Neuronal stem cell (in vitro differentiated cells): Measurements from ENCODE around the gene P3H2.

Source experiments
- DNase-seq: peaks from one replicate; pipeline ENCODE4 v3.0.0-alpha.2; 2013; ENCODE audit warnings: low spot score
- H2AFZ ChIP-seq: one replicate; pipeline ENCODE4 v1.6.1; 2013; ENCODE audit warnings: mild to moderate bottlenecking, low read length, inconsistent platforms
- H2AK5ac ChIP-seq: 2 replicates; pipeline ENCODE4 v1.6.1; 2013; ENCODE audit warnings: low read depth, mild to moderate bottlenecking, inconsistent platforms, low read length, moderate library complexity, mixed read lengths
- H2BK120ac ChIP-seq: 2 replicates; pipeline ENCODE4 v1.6.1; 2013; ENCODE audit warnings: low read depth, mild to moderate bottlenecking, inconsistent platforms, low read length, moderate library complexity, mixed read lengths
- H2BK12ac ChIP-seq: one replicate; pipeline ENCODE4 v1.6.1; 2013; ENCODE audit warnings: low read length, inconsistent platforms
- H2BK15ac ChIP-seq: 2 replicates; pipeline ENCODE4 v1.6.1; 2013; ENCODE audit warnings: mild to moderate bottlenecking, low read length, inconsistent platforms, mixed read lengths
- H2BK5ac ChIP-seq: one replicate; pipeline ENCODE4 v1.6.1; 2013; ENCODE audit warnings: inconsistent platforms, mild to moderate bottlenecking, low read length, moderate library complexity
- H3K14ac ChIP-seq: one replicate; pipeline ENCODE4 v1.6.1; 2013; ENCODE audit warnings: low read length, inconsistent platforms
- H3K18ac ChIP-seq: 2 replicates; pipeline ENCODE4 v1.6.1; 2013; ENCODE audit warnings: low read length, inconsistent platforms
- H3K23ac ChIP-seq: 2 replicates; pipeline ENCODE4 v1.6.1; 2013; ENCODE audit warnings: low read depth, mild to moderate bottlenecking, mixed read lengths, low read length, inconsistent platforms; ENCODE audit not compliant: poor library complexity
- H3K27ac ChIP-seq: replicated peaks from 3 replicates; pipeline ENCODE4 v1.5.1; 2013; ENCODE audit warnings: low read length, inconsistent platforms
- H3K27me3 ChIP-seq, 3 experiments: 2 replicates each; pipeline ENCODE4 v1.6.1; 2013; ENCODE audit warnings: low read length in 3 of 3, mild to moderate bottlenecking in 2 of 3, inconsistent platforms in 1 of 3, low read depth in 1 of 3, mixed read lengths in 1 of 3, moderate library complexity in 1 of 3; ENCODE audit not compliant: control insufficient read depth in 3 of 3, insufficient read depth in 3 of 3
- H3K36me3 ChIP-seq, 2 donors: replicated peaks in 1 of 2; 2 replicates each; pipeline ENCODE4 v1.6.1; 2013; ENCODE audit warnings: low read length in 2 of 2; ENCODE audit not compliant: control insufficient read depth in 2 of 2, insufficient read depth in 2 of 2
- H3K4ac ChIP-seq: 2 replicates; pipeline ENCODE4 v1.6.1; 2013; ENCODE audit warnings: inconsistent platforms, mild to moderate bottlenecking, low read length, moderate library complexity
- H3K4me1 ChIP-seq, 2 donors: 1 replicate in 1 of 2; 2 replicates in 1 of 2; pipeline ENCODE4 v1.6.1; 2013; ENCODE audit warnings: low read length in 2 of 2, low read depth in 1 of 2; ENCODE audit not compliant: control insufficient read depth in 2 of 2, insufficient read depth in 1 of 2
- H3K4me2 ChIP-seq: one replicate; pipeline ENCODE4 v1.6.1; 2013; ENCODE audit warnings: mild to moderate bottlenecking, low read length, inconsistent platforms; ENCODE audit not compliant: insufficient read depth, poor library complexity, severe bottlenecking
- H3K4me3 ChIP-seq, 2 donors: 2 replicates each; pipeline ENCODE4 v1.5.1; 2013; ENCODE audit warnings: low read length in 2 of 2, mild to moderate bottlenecking in 2 of 2, inconsistent platforms in 1 of 2, moderate library complexity in 1 of 2
- H3K79me1 ChIP-seq: one replicate; pipeline ENCODE4 v1.6.1; 2013; ENCODE audit warnings: low read depth, mild to moderate bottlenecking, inconsistent platforms, low read length, moderate library complexity
- H3K9ac ChIP-seq: one replicate; pipeline ENCODE4 v1.6.1; 2013; ENCODE audit warnings: mild to moderate bottlenecking, low read depth, low read length, inconsistent platforms; ENCODE audit not compliant: poor library complexity
- H3K9me3 ChIP-seq, 2 donors: replicated peaks in 1 of 2; 2 replicates each; pipeline versions ENCODE3 to v1.6.1; 2013; ENCODE audit warnings: low read length in 2 of 2, mild to moderate bottlenecking in 2 of 2, inconsistent platforms in 1 of 2, low read depth in 1 of 2, mixed read lengths in 1 of 2, moderate library complexity in 1 of 2; ENCODE audit not compliant: control insufficient read depth in 2 of 2, insufficient read depth in 1 of 2
- H4K8ac ChIP-seq: one replicate; pipeline ENCODE4 v1.6.1; 2013; ENCODE audit warnings: low read depth, mild to moderate bottlenecking, inconsistent platforms, low read length, moderate library complexity
- H4K91ac ChIP-seq: one replicate; pipeline ENCODE4 v1.6.1; 2013; ENCODE audit warnings: low read length, low read depth, mild to moderate bottlenecking, inconsistent platforms; ENCODE audit not compliant: poor library complexity
- WGBS, 2 donors: extraction: QIAGEN DNeasy Blood & Tissue Kit; methylation state at CpG; one replicate each; pipeline ENCODE4 v1.1.7; 2013; ENCODE audit warnings: missing lambda C conversion rate in 2 of 2, mixed read lengths in 1 of 2; ENCODE audit not compliant: insufficient read length in 2 of 2, insufficient replicate concordance in 1 of 2; ENCODE audit errors: extremely low coverage in 2 of 2; 5-methylcytosine and 5-hydroxymethylcytosine counted together

The P3H2 gene

GRCh38 chr3:190099099-190099498, 21.6 kb downstream of the P3H2 start:
- Histone ChIP-seq H3K14ac (no peak overlapping the region), H3K23ac (no peak overlapping the region), H2BK15ac (no peak overlapping the region), H3K27me3 (no peaks in the 10 kb centered on the region), H2BK12ac (no peak overlapping the region), H3K4me2 (no peak overlapping the region), H3K36me3 (no peaks in the 10 kb centered on the region), H4K91ac (no peak overlapping the region), H2BK5ac (no peak overlapping the region), H2AFZ (no peak overlapping the region), H3K4me3 (no peak overlapping the region), H3K27ac (no peak overlapping the region), H3K79me1 (no peaks in the 10 kb centered on the region), H2AK5ac (no peak overlapping the region), H3K9ac (no peak overlapping the region), H3K18ac (no peak overlapping the region), H4K8ac (no peak overlapping the region), H3K9me3 (peaks cover 0 to 7% of the 10 kb centered on the region in 2 donors), H3K4ac (no peak overlapping the region), H3K4me1 (peaks cover 13 to 35% of the 10 kb centered on the region in 2 donors), H2BK120ac (no peak overlapping the region)
- no CpG with 5 or more reads among the region's 6 CpGs for WGBS, 2 donors
- no peak for DNase-seq

DNA sequence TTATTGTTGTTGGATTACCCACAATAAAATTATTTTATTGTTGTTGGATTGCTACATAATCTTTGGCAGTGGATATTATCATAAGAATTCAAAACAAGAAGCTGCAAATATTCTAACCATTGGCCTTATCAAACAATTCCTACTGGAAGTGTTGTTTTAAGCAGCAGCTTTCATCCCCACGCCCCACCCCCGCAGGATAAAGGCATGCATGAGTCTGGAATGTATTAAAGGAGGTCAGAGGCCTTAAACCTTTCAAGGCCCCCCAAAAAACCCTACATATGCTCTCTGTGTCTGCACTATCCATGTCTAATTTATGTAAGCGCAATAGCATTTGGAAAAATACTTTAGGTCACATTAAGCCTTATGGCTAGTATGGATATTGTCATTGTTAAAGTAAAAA, 23.1 kb downstream of the P3H2 start:
- H3K79me1 ChIP-seq, result no peaks in the 10 kb centered on the region
- H2BK15ac ChIP-seq, result no peak overlapping the region
- H3K4me3 ChIP-seq, result no peak overlapping the region
- no peaks in the 10 kb centered on the region for H3K27me3 ChIP-seq
- H2AFZ ChIP-seq, result no peak overlapping the region
- H2BK12ac ChIP-seq, result no peak overlapping the region
- H3K27ac ChIP-seq, result no peak overlapping the region
- no peak overlapping the region for H2AK5ac ChIP-seq
- H4K8ac ChIP-seq, result no peak overlapping the region
- no peak overlapping the region for H3K4ac ChIP-seq
- H3K36me3 ChIP-seq, result no peaks in the 10 kb centered on the region
- no peak overlapping the region for H3K18ac ChIP-seq
- no peak overlapping the region for H3K14ac ChIP-seq
- peaks cover 14 to 35% of the 10 kb centered on the region in 2 donors for H3K4me1 ChIP-seq
- WGBS, 2 donors, result no CpG with 5 or more reads among the region's 3 CpGs
- H3K9ac ChIP-seq, result no peak overlapping the region
- H3K4me2 ChIP-seq, result no peak overlapping the region
- no peak overlapping the region for H3K23ac ChIP-seq
- H2BK120ac ChIP-seq, result no peak overlapping the region
- H2BK5ac ChIP-seq, result no peak overlapping the region
- no peak overlapping the region for H4K91ac ChIP-seq
- no peak for DNase-seq
- H3K9me3 ChIP-seq, result peaks cover 0 to 13% of the 10 kb centered on the region in 2 donors

- Histone ChIP-seq H4K91ac (no peak overlapping the region), H3K27me3 (no peaks in the 10 kb centered on the region), H2AK5ac (no peak overlapping the region), H2BK5ac (no peak overlapping the region), H2BK12ac (no peak overlapping the region), H3K27ac (no peak overlapping the region), H2BK120ac (no peak overlapping the region), H3K4me1 (peaks cover 14 to 29% of the 10 kb centered on the region in 2 donors), H2AFZ (no peak overlapping the region), H3K18ac (no peak overlapping the region), H3K9ac (no peak overlapping the region), H3K4ac (no peak overlapping the region), H4K8ac (no peak overlapping the region), H3K14ac (no peak overlapping the region), H3K36me3 (no peaks in the 10 kb centered on the region), H3K4me3 (no peak overlapping the region), H3K79me1 (no peaks in the 10 kb centered on the region), H3K23ac (no peak overlapping the region), H3K4me2 (no peak overlapping the region), H3K9me3 (peaks cover 0 to 13% of the 10 kb centered on the region in 2 donors), H2BK15ac (no peak overlapping the region)
- no CpG with 5 or more reads among the region's 4 CpGs for WGBS, 2 donors
- no peak for DNase-seq
Measured at GRCh38 chr3:190097025-190097424, 23.7 kb downstream of the P3H2 start.

- no peaks in the 10 kb centered on the region for H3K27me3 ChIP-seq
- no peak overlapping the region for H3K14ac ChIP-seq
- H2BK12ac ChIP-seq, result no peak overlapping the region
- no peak overlapping the region for H3K4ac ChIP-seq
- H3K4me2 ChIP-seq, result no peak overlapping the region
- no CpG with 5 or more reads among the region's 4 CpGs for WGBS, 2 donors
- H3K79me1 ChIP-seq, result no peaks in the 10 kb centered on the region
- no peak for DNase-seq
- H3K23ac ChIP-seq, result no peak overlapping the region
- no peaks in the 10 kb centered on the region for H3K36me3 ChIP-seq
- H3K4me1 ChIP-seq, result peaks cover 9 to 24% of the 10 kb centered on the region in 2 donors
- H4K91ac ChIP-seq, result no peak overlapping the region
- no peak overlapping the region for H2BK15ac ChIP-seq
- no peak overlapping the region for H3K9ac ChIP-seq
- no peak overlapping the region for H2BK5ac ChIP-seq
- H3K4me3 ChIP-seq, result no peak overlapping the region
- H4K8ac ChIP-seq, result no peak overlapping the region
- no peak overlapping the region for H3K18ac ChIP-seq
- no peak overlapping the region for H2AFZ ChIP-seq
- no peak overlapping the region for H2BK120ac ChIP-seq
- no peak overlapping the region for H2AK5ac ChIP-seq
- H3K27ac ChIP-seq, result no peak overlapping the region
- peaks cover 0 to 13% of the 10 kb centered on the region in 2 donors for H3K9me3 ChIP-seq
Measured at GRCh38 chr3:190096345-190096744, 24.4 kb downstream of the P3H2 start.
